ENCODE results near the gene MAP4K4. TPM values are rescaled to one million over a fixed set of nuclear protein-coding genes. Genes with fewer than 3 reads are reported as not detected.

The MAP4K4 gene
- total RNA-seq, result 36.8 and 40.6 TPM in 2 replicates

- intact Hi-C loops (cut with micrococcal nuclease), result loop anchor here (1.0 to 5.0 kb wide), 4 partner anchors 9 to 223 kb away; partner anchors contain the start of gene RFX8
- no peaks in the 10 kb centered on the region for H3K9me3 Mint-ChIP-seq
- peak; percentile 69 for DNase-seq (ENCODE audit: low spot score)
- no peaks in the 10 kb centered on the region for H3K27me3 Mint-ChIP-seq (ENCODE audit: low read depth)
- peak within 1 kb of the TSS; percentile 84 for H3K4me3 Mint-ChIP-seq (ENCODE audit: low read depth)
- peak within 1 kb of the TSS; percentile 83 for H3K27ac Mint-ChIP-seq
- peaks cover 17% of the 10 kb centered on the region for H3K36me3 Mint-ChIP-seq (ENCODE audit: low read depth)
- H3K4me1 Mint-ChIP-seq (ENCODE audit: low read depth), result peaks cover 21% of the 10 kb centered on the region
Observed at GRCh38 chr2:101697124-101698013, at the start of gene MAP4K4. Gene MAP4K4, plus strand, starts transcription at chr2:101697707. Its CDS starts 374 bp downstream, at chr2:101698081.

- no peak for DNase-seq (ENCODE audit: low spot score)
Observed at GRCh38 chr2:101653469-101653868, 44.0 kb upstream of the MAP4K4 start.

GRCh38 chr2:101655702-101656422 is 41.6 kb upstream of the MAP4K4 start:
- Mint-ChIP-seq H3K27me3 (ENCODE audit: low read depth) (no peaks in the 10 kb centered on the region), H3K4me1 (ENCODE audit: low read depth) (peaks cover 13% of the 10 kb centered on the region), H3K9me3 (peaks cover 9% of the 10 kb centered on the region), H3K27ac (no peak overlapping the region), H3K4me3 (ENCODE audit: low read depth) (no peak overlapping the region), H3K36me3 (ENCODE audit: low read depth) (no peaks in the 10 kb centered on the region)
- no peak for DNase-seq (ENCODE audit: low spot score)
- intact Hi-C loops (cut with micrococcal nuclease), result no loop called here

More at GRCh38 chr2:101653469-101653868, 44.0 kb upstream of the MAP4K4 start:
- Mint-ChIP-seq H3K4me3 (ENCODE audit: low read depth) (no peak overlapping the region), H3K27me3 (ENCODE audit: low read depth) (no peaks in the 10 kb centered on the region), H3K4me1 (ENCODE audit: low read depth) (peaks cover 11% of the 10 kb centered on the region), H3K36me3 (ENCODE audit: low read depth) (no peaks in the 10 kb centered on the region), H3K27ac (peak overlapping the region; percentile 17), H3K9me3 (peaks cover 9% of the 10 kb centered on the region)
- intact Hi-C loops (cut with micrococcal nuclease), result loop anchor here (5.0 kb wide), 2 partner anchors 44 to 64 kb away; partner anchors contain the start of gene MAP4K4

GRCh38 chr2:101657787-101658186 is 39.7 kb upstream of the MAP4K4 start:
- no peaks in the 10 kb centered on the region for H3K27me3 Mint-ChIP-seq (ENCODE audit: low read depth)
- no peaks in the 10 kb centered on the region for H3K36me3 Mint-ChIP-seq (ENCODE audit: low read depth)
- H3K4me3 Mint-ChIP-seq (ENCODE audit: low read depth), result no peak overlapping the region
- intact Hi-C loops (cut with micrococcal nuclease), result no loop called here
- peaks cover 5% of the 10 kb centered on the region for H3K9me3 Mint-ChIP-seq
- H3K27ac Mint-ChIP-seq, result no peak overlapping the region
- no peak for DNase-seq (ENCODE audit: low spot score)
- peaks cover 2% of the 10 kb centered on the region for H3K4me1 Mint-ChIP-seq (ENCODE audit: low read depth)

GRCh38 chr2:101658387-101658786 is 39.1 kb upstream of the MAP4K4 start:
- Mint-ChIP-seq H3K27ac (no peak overlapping the region), H3K36me3 (ENCODE audit: low read depth) (no peaks in the 10 kb centered on the region), H3K4me3 (ENCODE audit: low read depth) (no peak overlapping the region), H3K9me3 (peaks cover 4% of the 10 kb centered on the region), H3K4me1 (ENCODE audit: low read depth) (peaks cover 2% of the 10 kb centered on the region), H3K27me3 (ENCODE audit: low read depth) (no peaks in the 10 kb centered on the region)
- intact Hi-C loops (cut with micrococcal nuclease), result no loop called here
- no peak for DNase-seq (ENCODE audit: low spot score)

GRCh38 chr2:101665312-101665711 is 32.2 kb upstream of the MAP4K4 start:
- intact Hi-C loops (cut with micrococcal nuclease), result no loop called here
- peaks cover 2% of the 10 kb centered on the region for H3K9me3 Mint-ChIP-seq
- DNase-seq (ENCODE audit: low spot score), result no peak
- H3K36me3 Mint-ChIP-seq (ENCODE audit: low read depth), result no peaks in the 10 kb centered on the region
- no peaks in the 10 kb centered on the region for H3K27me3 Mint-ChIP-seq (ENCODE audit: low read depth)
- no peak overlapping the region for H3K4me3 Mint-ChIP-seq (ENCODE audit: low read depth)
- H3K4me1 Mint-ChIP-seq (ENCODE audit: low read depth), result peaks cover 2% of the 10 kb centered on the region
- H3K27ac Mint-ChIP-seq, result no peak overlapping the region

- no peaks in the 10 kb centered on the region for H3K27me3 Mint-ChIP-seq (ENCODE audit: low read depth)
- H3K4me3 Mint-ChIP-seq (ENCODE audit: low read depth), result no peak overlapping the region
- intact Hi-C loops (cut with micrococcal nuclease), result no loop called here
- DNase-seq (ENCODE audit: low spot score), result no peak
- H3K36me3 Mint-ChIP-seq (ENCODE audit: low read depth), result peaks cover 3% of the 10 kb centered on the region
- peaks cover 17% of the 10 kb centered on the region for H3K9me3 Mint-ChIP-seq
- peaks cover 2% of the 10 kb centered on the region for H3K4me1 Mint-ChIP-seq (ENCODE audit: low read depth)
- no peak overlapping the region for H3K27ac Mint-ChIP-seq
Observed at GRCh38 chr2:101667823-101668222, 29.7 kb upstream of the MAP4K4 start.

- Mint-ChIP-seq H3K27me3 (ENCODE audit: low read depth) (no peaks in the 10 kb centered on the region), H3K9me3 (peaks cover 27% of the 10 kb centered on the region), H3K27ac (no peak overlapping the region), H3K36me3 (ENCODE audit: low read depth) (peaks cover 3% of the 10 kb centered on the region), H3K4me1 (ENCODE audit: low read depth) (peaks cover 5% of the 10 kb centered on the region), H3K4me3 (ENCODE audit: low read depth) (no peak overlapping the region)
- DNase-seq (ENCODE audit: low spot score), result no peak
- intact Hi-C loops (cut with micrococcal nuclease), result no loop called here
Observed at GRCh38 chr2:101672047-101672446, 25.5 kb upstream of the MAP4K4 start.

GRCh38 chr2:101673920-101674319 is 23.6 kb upstream of the MAP4K4 start:
- Mint-ChIP-seq H3K27me3 (ENCODE audit: low read depth) (no peaks in the 10 kb centered on the region), H3K27ac (no peak overlapping the region), H3K4me1 (ENCODE audit: low read depth) (peaks cover 5% of the 10 kb centered on the region), H3K9me3 (peaks cover 30% of the 10 kb centered on the region), H3K36me3 (ENCODE audit: low read depth) (peaks cover 3% of the 10 kb centered on the region), H3K4me3 (ENCODE audit: low read depth) (no peak overlapping the region)
- intact Hi-C loops (cut with micrococcal nuclease), result no loop called here
- no peak for DNase-seq (ENCODE audit: low spot score)

GRCh38 chr2:101675512-101675911 is 22.0 kb upstream of the MAP4K4 start:
- H3K27me3 Mint-ChIP-seq (ENCODE audit: low read depth), result no peaks in the 10 kb centered on the region
- peaks cover 3% of the 10 kb centered on the region for H3K36me3 Mint-ChIP-seq (ENCODE audit: low read depth)
- peaks cover 5% of the 10 kb centered on the region for H3K4me1 Mint-ChIP-seq (ENCODE audit: low read depth)
- intact Hi-C loops (cut with micrococcal nuclease), result no loop called here
- H3K27ac Mint-ChIP-seq, result no peak overlapping the region
- H3K4me3 Mint-ChIP-seq (ENCODE audit: low read depth), result no peak overlapping the region
- peaks cover 27% of the 10 kb centered on the region for H3K9me3 Mint-ChIP-seq
- no peak for DNase-seq (ENCODE audit: low spot score)

- Mint-ChIP-seq H3K27ac (no peak overlapping the region), H3K4me3 (ENCODE audit: low read depth) (no peak overlapping the region), H3K36me3 (ENCODE audit: low read depth) (peaks cover 2% of the 10 kb centered on the region), H3K4me1 (ENCODE audit: low read depth) (peaks cover 5% of the 10 kb centered on the region), H3K27me3 (ENCODE audit: low read depth) (no peaks in the 10 kb centered on the region), H3K9me3 (peaks cover 23% of the 10 kb centered on the region)
- DNase-seq (ENCODE audit: low spot score), result no peak
- intact Hi-C loops (cut with micrococcal nuclease), result no loop called here
Observed at GRCh38 chr2:101676674-101677073, 20.8 kb upstream of the MAP4K4 start.

- intact Hi-C loops (cut with micrococcal nuclease), result no loop called here
- no peak overlapping the region for H3K4me3 Mint-ChIP-seq (ENCODE audit: low read depth)
- no peak overlapping the region for H3K27ac Mint-ChIP-seq
- H3K4me1 Mint-ChIP-seq (ENCODE audit: low read depth), result peaks cover 4% of the 10 kb centered on the region
- H3K9me3 Mint-ChIP-seq, result peaks cover 13% of the 10 kb centered on the region
- no peak for DNase-seq (ENCODE audit: low spot score)
- no peaks in the 10 kb centered on the region for H3K36me3 Mint-ChIP-seq (ENCODE audit: low read depth)
- H3K27me3 Mint-ChIP-seq (ENCODE audit: low read depth), result no peaks in the 10 kb centered on the region
Observed at GRCh38 chr2:101677658-101678057, 19.8 kb upstream of the MAP4K4 start.

GRCh38 chr2:101678379-101678778 is 19.1 kb upstream of the MAP4K4 start:
- intact Hi-C loops (cut with micrococcal nuclease), result no loop called here
- Mint-ChIP-seq H3K27me3 (ENCODE audit: low read depth) (no peaks in the 10 kb centered on the region), H3K4me1 (ENCODE audit: low read depth) (peaks cover 4% of the 10 kb centered on the region), H3K9me3 (peaks cover 13% of the 10 kb centered on the region), H3K4me3 (ENCODE audit: low read depth) (no peak overlapping the region), H3K27ac (no peak overlapping the region), H3K36me3 (ENCODE audit: low read depth) (no peaks in the 10 kb centered on the region)
- DNase-seq (ENCODE audit: low spot score), result no peak
